ENCODE data around the gene MINDY3. TPM values are rescaled to one million over a fixed set of nuclear protein-coding genes. Genes with fewer than 3 reads are reported as not detected.
"Not testable (repeated sequence)": the region's sequence is repeated elsewhere in the genome, so short reads cannot be mapped to it uniquely, and the experiment has no call there.

Gene MINDY3
- total RNA-seq, 2 donors from 2014 or later, result 29.6 to 32.2 TPM

DNA sequence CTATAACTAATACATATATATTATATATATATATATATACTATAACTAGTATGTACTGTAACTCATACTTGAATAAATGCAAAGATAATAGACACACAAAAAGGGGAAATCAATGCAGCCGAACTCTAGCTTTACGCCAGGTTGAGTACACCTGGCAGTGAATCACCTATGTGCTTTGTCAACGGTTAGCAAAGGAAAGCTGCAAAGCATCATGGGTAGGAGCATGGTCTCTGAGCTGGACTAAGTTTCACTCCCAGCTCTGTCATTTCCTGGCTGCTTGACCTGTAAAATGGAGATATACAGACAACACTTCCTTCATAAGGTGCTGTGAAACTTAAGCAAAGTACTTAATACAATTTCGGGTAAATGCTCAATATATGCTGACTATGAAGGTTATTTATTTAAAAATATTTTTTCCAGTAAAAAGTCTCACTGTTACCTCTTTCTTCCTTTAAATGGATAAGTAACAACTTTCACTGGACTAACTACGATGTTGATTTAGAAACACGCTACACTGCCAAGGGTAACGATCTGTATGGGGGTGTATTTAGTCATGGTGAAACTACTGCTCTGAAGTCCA is 78.8 kb downstream of the MINDY3 start:
- Histone ChIP-seq H3K36me3 (no peaks in the 10 kb centered on the region), H3K4me3 (no peak overlapping the region), H3K27ac (peak overlapping the region in 1 of 2 donors; percentile 15), H3K9me3 (no peaks in the 10 kb centered on the region), H3K27me3 (replicated peaks; ENCODE audit: insufficient read depth) (no peaks in the 10 kb centered on the region), H3K4me1 (ENCODE audit: control insufficient read depth in 1 of 2, low read depth in 2 of 2) (peaks cover 26 to 57% of the 10 kb centered on the region in 2 donors)
- ATAC-seq (ENCODE audit: insufficient number of reproducible peaks, low FRiP score, low read depth) (no peak), DNase-seq (ENCODE audit: low spot score) (no peak)
- TF ChIP-seq, protein P1, sequence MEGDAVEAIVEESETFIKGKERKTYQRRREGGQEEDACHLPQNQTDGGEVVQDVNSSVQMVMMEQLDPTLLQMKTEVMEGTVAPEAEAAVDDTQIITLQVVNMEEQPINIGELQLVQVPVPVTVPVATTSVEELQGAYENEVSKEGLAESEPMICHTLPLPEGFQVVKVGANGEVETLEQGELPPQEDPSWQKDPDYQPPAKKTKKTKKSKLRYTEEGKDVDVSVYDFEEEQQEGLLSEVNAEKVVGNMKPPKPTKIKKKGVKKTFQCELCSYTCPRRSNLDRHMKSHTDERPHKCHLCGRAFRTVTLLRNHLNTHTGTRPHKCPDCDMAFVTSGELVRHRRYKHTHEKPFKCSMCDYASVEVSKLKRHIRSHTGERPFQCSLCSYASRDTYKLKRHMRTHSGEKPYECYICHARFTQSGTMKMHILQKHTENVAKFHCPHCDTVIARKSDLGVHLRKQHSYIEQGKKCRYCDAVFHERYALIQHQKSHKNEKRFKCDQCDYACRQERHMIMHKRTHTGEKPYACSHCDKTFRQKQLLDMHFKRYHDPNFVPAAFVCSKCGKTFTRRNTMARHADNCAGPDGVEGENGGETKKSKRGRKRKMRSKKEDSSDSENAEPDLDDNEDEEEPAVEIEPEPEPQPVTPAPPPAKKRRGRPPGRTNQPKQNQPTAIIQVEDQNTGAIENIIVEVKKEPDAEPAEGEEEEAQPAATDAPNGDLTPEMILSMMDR (IDR thresholded peaks at IDR 0.05), result no peak

DNA sequence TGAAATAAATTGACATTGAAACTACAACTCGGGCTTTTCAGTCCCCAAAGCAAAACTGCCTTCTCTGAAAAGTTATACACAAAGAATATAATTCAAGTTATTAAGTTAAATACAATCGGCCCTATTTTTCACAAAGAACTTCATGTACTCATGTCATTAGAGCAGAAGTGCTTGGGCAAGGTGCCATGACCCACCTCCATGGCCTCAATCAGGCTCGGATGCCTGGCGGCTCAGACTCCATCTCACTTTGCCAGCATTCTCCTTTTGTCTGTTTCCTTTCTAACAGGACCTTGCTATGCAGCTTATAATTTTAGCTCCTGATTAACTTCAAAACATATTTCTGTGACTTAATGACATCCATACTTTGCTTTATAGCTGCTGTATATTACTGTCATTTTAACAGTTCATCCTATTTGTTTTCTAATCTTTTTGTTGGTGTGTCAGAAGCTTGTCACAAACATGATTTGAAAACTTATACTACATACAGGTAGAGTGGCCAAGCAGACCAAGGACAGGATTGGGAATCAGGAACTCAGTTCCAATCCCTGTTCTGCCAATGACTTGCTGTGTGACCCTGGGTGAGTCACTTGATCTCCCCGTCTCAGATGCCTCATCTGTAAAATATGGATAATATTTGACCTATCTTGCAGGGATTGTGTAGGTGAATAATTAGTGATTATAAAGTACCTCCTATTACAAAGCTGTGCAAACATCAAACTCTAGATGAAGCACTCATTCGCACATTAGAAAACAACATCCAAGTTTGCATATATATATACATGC is 79.8 kb downstream of the MINDY3 start:
- H3K4me3 ChIP-seq, result no peak overlapping the region
- peak overlapping the region; percentile 68 for H3K27ac ChIP-seq
- ATAC-seq (ENCODE audit: insufficient number of reproducible peaks, low FRiP score, low read depth), result no peak
- no peaks in the 10 kb centered on the region for H3K36me3 ChIP-seq
- DNase-seq (ENCODE audit: low spot score), result peak; percentile 24
- H3K4me1 ChIP-seq (ENCODE audit: control insufficient read depth in 1 of 2, low read depth in 2 of 2), result peaks cover 18 to 55% of the 10 kb centered on the region in 2 donors
- H3K27me3 ChIP-seq (replicated peaks; ENCODE audit: insufficient read depth), result no peaks in the 10 kb centered on the region
- no peaks in the 10 kb centered on the region for H3K9me3 ChIP-seq
- TF ChIP-seq, protein P1 (IDR thresholded peaks at IDR 0.05), result no peak

DNA sequence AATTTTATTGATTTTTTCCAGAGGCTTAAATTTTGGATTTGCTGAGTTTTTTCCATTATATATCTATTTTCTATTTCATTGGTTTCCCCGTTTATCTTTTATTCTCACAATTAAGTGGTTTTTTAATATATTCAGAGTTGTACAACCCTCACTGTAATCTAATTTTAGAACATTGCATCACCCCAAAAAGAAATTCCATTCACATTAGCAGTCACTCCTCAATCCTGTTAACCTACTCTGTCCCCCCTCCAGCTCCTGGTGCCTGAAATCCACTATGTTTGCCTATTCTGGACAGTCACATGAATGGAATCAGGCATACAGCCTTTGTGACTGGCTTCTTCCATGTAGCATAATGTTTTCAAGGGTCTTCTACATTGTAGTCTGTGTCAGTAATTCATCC is 84.8 kb downstream of the MINDY3 start:
- ATAC-seq (ENCODE audit: insufficient number of reproducible peaks, low FRiP score, low read depth), result peak; percentile 86

DNA sequence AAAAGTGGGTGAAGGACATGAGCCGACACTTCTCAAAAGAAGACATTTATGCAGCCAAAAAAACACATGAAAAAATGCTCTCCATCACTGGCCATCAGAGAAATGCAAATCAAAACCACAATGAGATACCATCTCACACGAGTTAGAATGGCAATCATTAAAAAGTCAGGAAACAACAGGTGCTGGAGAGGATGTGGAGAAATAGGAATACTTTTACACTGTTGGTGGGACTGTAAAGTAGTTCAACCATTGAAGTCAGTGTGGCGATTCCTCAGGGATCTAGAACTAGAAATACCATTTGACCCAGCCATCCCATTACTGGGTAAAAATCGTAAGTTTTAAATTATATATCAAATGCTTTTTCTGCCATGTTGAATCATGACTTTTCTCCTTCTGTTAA is 85.8 kb downstream of the MINDY3 start:
- peaks cover 13 to 29% of the 10 kb centered on the region in 2 donors for H3K4me1 ChIP-seq (ENCODE audit: control insufficient read depth in 1 of 2, low read depth in 2 of 2)
- not testable (repeated sequence) for DNase-seq (ENCODE audit: low spot score); H3K27ac ChIP-seq; H3K4me3 ChIP-seq; H3K9me3 ChIP-seq; H3K36me3 ChIP-seq; H3K27me3 ChIP-seq (replicated peaks; ENCODE audit: insufficient read depth); ATAC-seq (ENCODE audit: insufficient number of reproducible peaks, low FRiP score, low read depth)

More for the DNA sequence above, 84.8 kb downstream of the MINDY3 start:
- no peaks in the 10 kb centered on the region for H3K9me3 ChIP-seq
- DNase-seq (ENCODE audit: low spot score), result no peak
- H3K4me1 ChIP-seq (ENCODE audit: control insufficient read depth in 1 of 2, low read depth in 2 of 2), result peaks cover 19 to 39% of the 10 kb centered on the region in 2 donors
- H3K27ac ChIP-seq, result peak overlapping the region in 1 of 2 donors; percentile 3
- no peak overlapping the region for H3K4me3 ChIP-seq
- H3K27me3 ChIP-seq (replicated peaks; ENCODE audit: insufficient read depth), result no peaks in the 10 kb centered on the region
- H3K36me3 ChIP-seq, result no peaks in the 10 kb centered on the region
- TF ChIP-seq, protein P1 (IDR thresholded peaks at IDR 0.05), result no peak

DNA sequence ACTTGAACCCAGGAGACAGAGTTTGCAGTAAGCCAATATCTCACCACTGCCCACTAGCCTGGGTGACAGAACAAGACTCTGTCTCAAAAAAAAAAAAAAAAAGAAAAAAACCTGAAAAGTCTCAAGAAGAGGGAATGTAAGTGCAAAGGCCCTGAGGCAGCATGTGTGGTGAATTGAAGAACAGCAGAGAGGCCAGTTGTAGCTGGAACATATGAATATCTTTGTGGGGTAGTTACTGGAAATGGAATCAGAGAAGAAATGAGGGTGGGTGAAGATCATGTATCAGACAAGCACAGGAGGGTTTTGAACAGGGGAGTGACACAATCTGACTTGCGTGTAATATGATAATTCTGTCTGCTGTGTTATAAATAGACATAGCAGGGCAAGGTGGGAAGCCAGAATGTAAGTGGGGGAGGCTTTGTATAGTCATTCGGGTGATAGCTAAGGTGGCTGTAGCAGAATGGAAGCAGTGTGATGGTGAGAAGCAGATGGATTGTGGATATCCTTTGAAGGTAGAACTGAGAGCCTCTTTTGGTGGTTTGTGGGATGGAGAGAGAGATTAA is 95.3 kb downstream of the MINDY3 start:
- Histone ChIP-seq H3K27me3 (replicated peaks; ENCODE audit: insufficient read depth) (no peaks in the 10 kb centered on the region), H3K4me1 (ENCODE audit: control insufficient read depth in 1 of 2, low read depth in 2 of 2) (no peaks in the 10 kb centered on the region), H3K27ac (no peak overlapping the region), H3K4me3 (no peak overlapping the region), H3K36me3 (no peaks in the 10 kb centered on the region), H3K9me3 (no peaks in the 10 kb centered on the region)
- TF ChIP-seq, protein P1 (IDR thresholded peaks at IDR 0.05), result no peak
- DNase-seq (ENCODE audit: low spot score) (no peak), ATAC-seq (ENCODE audit: insufficient number of reproducible peaks, low FRiP score, low read depth) (no peak)

Data from thoracic aorta (tissue), 2 donors.